Common myeloid progenitor, CD34-positive (primary cell): ENCODE results near the gene CTRB1. TPM values are rescaled to one million over a fixed set of nuclear protein-coding genes. Genes with fewer than 3 reads are reported as not detected.

ENCODE experiments used
- CTCF ChIA-PET: fragments of 350-600 bp; sonication (Branson Sonifier 250); formaldehyde crosslinking; loops from one replicate; lab custom pipeline; 2021; ENCODE audit warnings: antibody characterized with exemption; lab: Charles Lee
- POLR2A ChIA-PET: fragments of 350-600 bp; sonication (Branson Sonifier 250); formaldehyde crosslinking; loops from one replicate; lab custom pipeline; 2021; ENCODE audit warnings: antibody characterized with exemption; lab: Charles Lee
- DNase-seq, 3 donors: peaks; one replicate each; pipeline versions ENCODE4 v3.0.0 to v3.0.0-alpha.2; 2013
- H3K27ac ChIP-seq, 2 experiments: 1 replicate in 1 of 2; 2 replicates in 1 of 2; pipeline ENCODE4 v1.7.0; 2013; ENCODE audit warnings: inconsistent platforms in 2 of 2, low read length in 2 of 2, mild to moderate bottlenecking in 2 of 2, low read depth in 1 of 2, moderate library complexity in 1 of 2; ENCODE audit not compliant: severe bottlenecking in 2 of 2, insufficient read depth in 1 of 2, poor library complexity in 1 of 2
- H3K27me3 ChIP-seq, 5 experiments: replicated peaks in 2 of 5; 1 replicate in 3 of 5; 2 replicates in 2 of 5; pipeline versions ENCODE4 v1.6.1 to v1.7.0; 2013; ENCODE audit warnings: low read length in 4 of 5, mild to moderate bottlenecking in 2 of 5, moderate library complexity in 2 of 5, inconsistent platforms in 1 of 5; ENCODE audit not compliant: insufficient read depth in 5 of 5, control insufficient read depth in 4 of 5
- H3K36me3 ChIP-seq, 4 experiments: 1 replicate in 2 of 4; 2 replicates in 2 of 4; pipeline versions ENCODE4 v1.6.1 to v1.7.0; 2013; ENCODE audit warnings: low read length in 3 of 4, control low read depth in 1 of 4, mild to moderate bottlenecking in 1 of 4; ENCODE audit not compliant: control insufficient read depth in 4 of 4, insufficient read depth in 4 of 4
- H3K4me1 ChIP-seq, 4 experiments: 1 replicate in 3 of 4; 2 replicates in 1 of 4; pipeline versions ENCODE4 v1.6.1 to v1.7.1; 2013; ENCODE audit warnings: low read length in 3 of 4, mild to moderate bottlenecking in 3 of 4, control low read depth in 1 of 4, inconsistent platforms in 1 of 4, moderate library complexity in 1 of 4; ENCODE audit not compliant: control insufficient read depth in 4 of 4, insufficient read depth in 4 of 4; ENCODE audit errors: control extremely low read depth in 1 of 4
- H3K4me3 ChIP-seq, 7 experiments: 1 replicate in 4 of 7; 2 replicates in 3 of 7; pipeline versions ENCODE4 v1.5.1 to v1.7.0; 2013; ENCODE audit warnings: mild to moderate bottlenecking in 7 of 7, low read length in 6 of 7, moderate library complexity in 6 of 7, inconsistent platforms in 2 of 7, low read depth in 2 of 7, control low read depth in 1 of 7; ENCODE audit not compliant: insufficient read depth in 4 of 7, control insufficient read depth in 1 of 7; ENCODE audit errors: extremely low read depth in 1 of 7
- H3K9me3 ChIP-seq, 5 experiments: 1 replicate in 4 of 5; 2 replicates in 1 of 5; pipeline versions ENCODE4 v1.6.1 to v1.7.1; 2013; ENCODE audit warnings: low read length in 4 of 5, mild to moderate bottlenecking in 2 of 5, inconsistent platforms in 1 of 5, low read depth in 1 of 5, moderate library complexity in 1 of 5; ENCODE audit not compliant: control insufficient read depth in 4 of 5, insufficient read depth in 2 of 5; ENCODE audit errors: control extremely low read depth in 1 of 5
- WGBS: methylation state at CpG from one replicate; pipeline ENCODE4 v1.1.5; 2013; ENCODE audit not compliant: insufficient coverage; 5-methylcytosine and 5-hydroxymethylcytosine counted together
- polyA plus RNA-seq: library from polyadenylated mRNA; unstranded; fragments of 120-200 nt; gene quantifications from one replicate; pipeline ENCODE4 v1.2.1, GENCODE V29; 2013

Gene CTRB1
- polyA plus RNA-seq = not detected

DNA sequence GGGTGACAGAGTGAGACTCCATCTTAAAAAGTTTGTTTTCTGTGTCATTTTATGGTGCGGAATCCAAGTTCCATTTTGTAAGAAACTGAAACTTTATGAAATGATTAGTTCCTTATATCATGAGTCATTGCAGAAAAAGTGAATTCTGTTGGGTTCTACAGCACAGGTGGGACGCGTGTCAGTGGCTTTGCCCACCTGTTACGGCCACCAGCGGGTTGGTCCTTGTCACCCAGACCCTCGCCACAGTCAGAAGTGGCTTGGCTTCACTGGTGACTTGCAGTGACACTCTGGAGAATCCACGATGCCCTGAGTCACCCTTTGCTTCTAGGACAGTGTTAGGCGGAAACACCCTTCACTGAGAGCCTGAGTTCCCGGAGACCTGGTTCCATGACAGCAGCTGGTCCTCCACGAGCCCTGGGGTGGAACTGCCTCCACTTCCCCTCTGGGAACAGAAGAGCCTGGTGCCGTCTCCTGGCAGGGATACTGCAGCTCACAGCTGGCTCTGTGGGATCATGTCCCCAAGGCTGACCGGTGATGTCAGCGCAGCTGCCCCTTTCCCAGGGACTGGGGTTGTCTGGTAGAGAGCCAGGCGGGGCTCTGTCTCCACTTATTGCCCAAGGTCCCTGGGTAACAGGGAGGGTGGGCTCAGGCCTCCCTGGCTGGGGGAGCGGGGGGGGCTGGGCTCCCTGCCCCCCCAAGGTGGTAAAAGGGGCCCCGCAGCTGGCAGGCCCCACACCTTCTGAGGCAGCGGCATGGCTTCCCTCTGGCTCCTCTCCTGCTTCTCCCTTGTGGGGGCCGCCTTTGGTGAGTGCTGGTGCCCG, at the start of gene CTRB1:
Gene CTRB1 (plus strand): TSS at position 733 of the 821 bp plus-strand sequence. CDS start 20 bp downstream, at position 753.
- H3K9me3 ChIP-seq = no peaks in the 10 kb centered on the region
- no peaks in the 10 kb centered on the region for H3K36me3 ChIP-seq
- ChIA-PET CTCF (no interaction called here), POLR2A (no interaction called here)
- no peak within 1 kb of the TSS for H3K27ac ChIP-seq
- H3K4me1 ChIP-seq = peaks cover 0 to 2% (median 0%) of the 10 kb centered on the region in 4 experiments
- WGBS = 88% methylated on average over 17 of the region's 19 CpGs
- H3K4me3 ChIP-seq = peak within 1 kb of the TSS in 4 of 7 experiments; percentile 8 to 59 (median 28)
- H3K27me3 ChIP-seq = peaks cover 0 to 10% (median 6%) of the 10 kb centered on the region in 5 experiments
- no peak for DNase-seq

DNA sequence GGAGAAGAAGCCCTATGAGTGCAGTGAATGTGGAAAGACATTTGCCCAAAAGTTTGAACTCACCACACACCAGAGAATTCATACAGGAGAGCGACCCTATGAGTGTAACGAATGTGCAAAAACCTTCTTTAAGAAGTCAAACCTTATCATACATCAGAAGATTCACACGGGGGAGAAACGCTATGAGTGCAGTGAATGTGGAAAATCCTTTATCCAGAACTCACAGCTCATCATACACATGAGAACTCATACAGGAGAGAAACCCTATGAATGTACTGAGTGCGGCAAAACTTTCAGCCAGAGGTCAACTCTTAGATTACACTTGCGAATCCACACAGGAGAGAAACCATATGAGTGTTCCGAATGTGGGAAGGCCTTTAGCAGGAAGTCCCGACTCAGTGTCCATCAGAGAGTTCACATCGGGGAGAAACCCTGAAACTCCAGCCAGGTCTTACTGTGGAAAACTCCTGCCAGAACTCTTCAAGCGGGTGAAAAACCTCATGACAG, 48.8 kb upstream of the CTRB1 start:
- peaks cover 13 to 93% (median 66%) of the 10 kb centered on the region in 5 experiments for H3K9me3 ChIP-seq
- no peaks in the 10 kb centered on the region for H3K4me1 ChIP-seq
- H3K27ac ChIP-seq = no peak overlapping the region
- no peaks in the 10 kb centered on the region for H3K27me3 ChIP-seq
- H3K36me3 ChIP-seq = peaks cover 31 to 72% (median 43%) of the 10 kb centered on the region in 4 experiments
- WGBS = 100% methylated on average over 5 of the region's 10 CpGs
- ChIA-PET POLR2A (no interaction called here), CTCF (interaction anchor here (1.9 kb wide), 1 partner anchor 11 kb away, joined by 7 read pairs; no protein-coding TSS in a partner anchor)
- peak overlapping the region in 1 of 7 experiments; percentile 37 for H3K4me3 ChIP-seq
- DNase-seq = no peak

DNA sequence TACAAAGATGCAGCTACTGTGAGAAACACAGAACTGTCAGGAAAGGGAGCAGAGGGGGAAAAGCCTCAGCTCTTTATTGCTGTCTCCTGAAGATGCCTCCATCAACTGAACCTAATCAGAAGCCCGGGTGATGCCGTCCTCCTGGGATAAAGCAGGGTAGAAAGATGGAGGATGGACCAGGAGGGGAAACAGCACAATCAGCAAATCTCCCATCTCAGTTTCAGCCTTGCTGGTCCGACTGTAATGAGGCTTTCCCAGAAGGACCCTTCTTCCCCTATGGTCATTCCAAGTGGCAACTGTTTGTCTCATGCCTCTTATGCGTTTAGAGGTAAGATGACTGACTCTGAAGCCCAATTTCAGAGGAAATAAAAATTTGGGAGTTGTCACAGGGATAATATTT, 46.2 kb upstream of the CTRB1 start:
- no peak for DNase-seq
- POLR2A ChIA-PET = no interaction called here
- 100% methylated on average over 2 of the region's 4 CpGs for WGBS
- CTCF ChIA-PET = no interaction called here
- Histone ChIP-seq H3K4me3 (peak overlapping the region in 1 of 7 experiments; percentile 21), H3K9me3 (peaks cover 10 to 88% (median 57%) of the 10 kb centered on the region in 5 experiments), H3K4me1 (no peaks in the 10 kb centered on the region), H3K27ac (no peak overlapping the region), H3K27me3 (no peaks in the 10 kb centered on the region), H3K36me3 (peaks cover 21 to 49% (median 29%) of the 10 kb centered on the region in 4 experiments)

DNA sequence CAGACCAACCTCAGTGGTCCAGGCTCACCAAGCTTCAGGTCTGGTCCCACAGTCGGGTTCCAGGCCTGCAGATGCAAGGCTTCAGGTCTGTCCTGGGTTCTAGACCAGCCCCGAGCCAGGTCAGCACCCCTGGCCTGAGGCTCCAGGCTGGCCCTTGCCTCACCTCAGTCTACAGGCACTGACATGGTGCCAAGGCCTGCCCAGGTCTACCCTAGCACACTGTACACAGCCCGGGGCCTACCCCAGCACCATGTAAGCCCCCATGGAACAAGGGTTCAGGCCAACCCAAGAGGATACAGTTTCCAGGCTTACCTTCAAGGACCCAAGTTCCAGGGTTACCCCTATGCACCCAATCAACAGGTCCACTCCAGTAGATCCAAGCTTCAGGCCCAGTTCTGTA, 43.7 kb upstream of the CTRB1 start:
- no peak overlapping the region for H3K27ac ChIP-seq
- 95% methylated on average over 3 of the region's 3 CpGs for WGBS
- H3K4me1 ChIP-seq = no peaks in the 10 kb centered on the region
- no peaks in the 10 kb centered on the region for H3K27me3 ChIP-seq
- no peak overlapping the region for H3K4me3 ChIP-seq
- ChIA-PET CTCF (no interaction called here), POLR2A (no interaction called here)
- no peak for DNase-seq
- peaks cover 1 to 24% (median 7%) of the 10 kb centered on the region in 4 experiments for H3K36me3 ChIP-seq
- H3K9me3 ChIP-seq = peaks cover 2 to 74% (median 36%) of the 10 kb centered on the region in 5 experiments

DNA sequence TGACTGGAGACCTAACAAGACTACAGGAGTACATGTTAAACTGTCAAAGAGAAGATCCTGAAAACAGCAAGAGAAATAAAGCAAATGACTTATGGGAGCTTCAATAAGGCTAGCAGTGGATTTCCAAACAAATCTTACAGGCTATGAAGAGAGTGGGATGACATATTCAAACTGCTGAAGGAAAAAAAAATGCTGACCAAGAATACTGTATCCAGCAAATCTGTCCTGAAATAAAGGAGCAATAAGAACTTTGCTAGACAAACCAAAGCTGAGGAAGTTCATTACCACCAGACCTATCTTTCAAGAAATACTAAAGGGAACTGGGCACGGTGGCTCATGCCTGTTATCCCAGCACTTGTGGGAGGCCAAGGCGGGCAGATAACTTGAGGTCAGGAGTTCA, 41.9 kb upstream of the CTRB1 start:
- peak in 1 of 3 donors; percentile 9 for DNase-seq
- Histone ChIP-seq H3K36me3 (peaks cover 0 to 8% (median 0%) of the 10 kb centered on the region in 4 experiments), H3K4me1 (no peaks in the 10 kb centered on the region), H3K27me3 (no peaks in the 10 kb centered on the region), H3K27ac (no peak overlapping the region), H3K4me3 (no peak overlapping the region), H3K9me3 (peaks cover 2 to 57% (median 31%) of the 10 kb centered on the region in 5 experiments)
- ChIA-PET POLR2A (interaction anchor here (0.6 kb wide), 1 partner anchor 9 kb away, joined by 3 read pairs; no protein-coding TSS in a partner anchor), CTCF (no interaction called here)
- WGBS = 100% methylated on average over 1 of the region's 2 CpGs

DNA sequence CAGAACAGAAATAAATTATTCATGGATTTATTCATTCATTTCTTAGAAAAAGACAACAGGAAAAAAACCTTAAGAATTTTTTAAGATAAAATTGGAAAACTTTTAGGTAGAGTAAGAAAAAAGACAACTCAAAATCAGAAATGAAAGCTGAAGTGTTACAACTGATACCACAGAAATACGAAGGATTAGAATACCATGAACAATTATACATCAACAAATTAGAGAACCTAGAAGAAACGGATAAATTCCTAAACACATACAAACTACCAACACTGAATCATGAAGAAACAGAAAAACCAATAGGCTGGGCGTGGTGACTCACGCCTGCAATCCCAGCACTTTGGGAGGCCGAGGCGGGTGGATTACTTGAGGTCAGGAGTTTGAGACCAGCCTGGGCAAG, 39.6 kb upstream of the CTRB1 start:
- Histone ChIP-seq H3K4me1 (no peaks in the 10 kb centered on the region), H3K36me3 (no peaks in the 10 kb centered on the region), H3K27ac (no peak overlapping the region), H3K4me3 (no peak overlapping the region), H3K27me3 (no peaks in the 10 kb centered on the region), H3K9me3 (peaks cover 2 to 38% (median 22%) of the 10 kb centered on the region in 5 experiments)
- POLR2A ChIA-PET = no interaction called here
- CTCF ChIA-PET = no interaction called here
- 96% methylated on average over 4 of the region's 6 CpGs for WGBS
- DNase-seq = no peak

DNA sequence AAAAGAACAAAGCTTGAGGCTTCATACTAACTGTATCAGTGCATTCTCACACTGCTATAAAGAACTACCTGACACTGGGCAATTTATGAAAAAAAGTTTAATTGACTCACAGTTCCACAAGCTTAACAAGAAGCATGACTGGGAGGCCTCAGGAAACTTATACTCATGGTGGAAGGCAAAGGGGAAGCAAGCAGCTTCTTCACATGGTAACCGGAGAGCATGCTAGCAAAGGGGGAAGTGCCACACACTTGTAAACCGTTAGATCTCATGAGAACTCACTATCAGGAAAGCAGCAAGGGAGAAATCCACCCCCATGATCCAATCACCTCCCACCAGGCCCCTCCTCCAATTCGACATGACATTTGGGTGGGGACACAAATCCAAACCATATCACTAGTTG, 37.2 kb upstream of the CTRB1 start:
- H3K9me3 ChIP-seq = peaks cover 5 to 26% (median 5%) of the 10 kb centered on the region in 5 experiments
- no peak overlapping the region for H3K27ac ChIP-seq
- WGBS = 19% methylated on average over 2 of the region's 3 CpGs
- CTCF ChIA-PET = no interaction called here
- H3K4me1 ChIP-seq = no peaks in the 10 kb centered on the region
- no peaks in the 10 kb centered on the region for H3K27me3 ChIP-seq
- H3K36me3 ChIP-seq = no peaks in the 10 kb centered on the region
- no peak overlapping the region for H3K4me3 ChIP-seq
- DNase-seq = peak in 2 of 3 donors; percentile 60 to 70
- POLR2A ChIA-PET = no interaction called here
